ENCODE data around the gene RALGPS1. TPM values are rescaled to one million over a fixed set of nuclear protein-coding genes. Genes with fewer than 3 reads are reported as not detected.

The RALGPS1 gene
- total RNA-seq, 2 experiments from 2014 or later: 14.1 to 14.4 TPM

GRCh38 chr9:126879288-126879687, 35.3 kb upstream of the RALGPS1 start:
- no TSS peak for BruUV-seq (replicated peaks)
- Histone ChIP-seq H3K4me1 (ENCODE audit: insufficient read depth, low read length, poor library complexity, severe bottlenecking) (peaks cover 12% of the 10 kb centered on the region), H3K36me3 (ENCODE audit: insufficient read depth, low read length) (peaks cover 32% of the 10 kb centered on the region), H4K20me1 (ENCODE audit: insufficient read depth, low read length) (0 out of 2 replicates have a peak, but pooled peaks cover 6% of the 10 kb centered on the region), H3K27ac (ENCODE audit: low read depth, low read length, poor library complexity, severe bottlenecking) (no peak overlapping the region), H3K79me2 (ENCODE audit: insufficient read depth, low read depth, low read length) (no peaks in the 10 kb centered on the region), H3K9me2 (ENCODE audit: insufficient read depth, low read length) (no peaks in the 10 kb centered on the region), H2AFZ (ENCODE audit: low read length) (no peak overlapping the region), H3K4me2 (ENCODE audit: low read length) (no peak overlapping the region), H3K9me3 (ENCODE audit: low read length) (no peaks in the 10 kb centered on the region), H3K4me3 (ENCODE audit: low read depth, low read length, poor library complexity, severe bottlenecking) (no peak overlapping the region)
- ChIA-PET POLR2A (no interaction called here), CTCF (ENCODE audit: unreplicated experiment) (no interaction called here)
- TF ChIP-seq CTCF (conservative IDR thresholded peaks at IDR 0.05; ENCODE audit: low read length): no peak
- no peak for TF ChIP-seq EZH2phosphoT487 (IDR thresholded peaks at IDR 0.05; ENCODE audit: borderline replicate concordance, low read depth, low read length)
- DNase-seq (ENCODE audit: low spot score): no peak
- intact Hi-C loops (cut with micrococcal nuclease; ENCODE audit: unreplicated experiment): no loop called here

GRCh38 chr9:126880226-126880946, 34.2 kb upstream of the RALGPS1 start:
- Histone ChIP-seq H3K4me2 (ENCODE audit: low read length) (no peak overlapping the region), H3K4me1 (ENCODE audit: insufficient read depth, low read length, poor library complexity, severe bottlenecking) (peaks cover 12% of the 10 kb centered on the region), H3K79me2 (ENCODE audit: insufficient read depth, low read depth, low read length) (no peaks in the 10 kb centered on the region), H3K36me3 (ENCODE audit: insufficient read depth, low read length) (peaks cover 32% of the 10 kb centered on the region), H4K20me1 (ENCODE audit: insufficient read depth, low read length) (0 out of 2 replicates have a peak, but pooled peaks cover 11% of the 10 kb centered on the region), H3K27ac (ENCODE audit: low read depth, low read length, poor library complexity, severe bottlenecking) (no peak overlapping the region), H3K4me3 (ENCODE audit: low read depth, low read length, poor library complexity, severe bottlenecking) (no peak overlapping the region), H2AFZ (ENCODE audit: low read length) (no peak overlapping the region), H3K9me2 (ENCODE audit: insufficient read depth, low read length) (no peaks in the 10 kb centered on the region), H3K9me3 (ENCODE audit: low read length) (no peaks in the 10 kb centered on the region)
- intact Hi-C loops (cut with micrococcal nuclease; ENCODE audit: unreplicated experiment): no loop called here
- no TSS peak for BruUV-seq (replicated peaks)
- ChIA-PET CTCF (ENCODE audit: unreplicated experiment) (no interaction called here), POLR2A (interaction anchor here (0.6 kb wide), 3 partner anchors 13 to 575 kb away, joined by 3 to 5 read pairs (median 4); no protein-coding TSS in a partner anchor)
- no peak for DNase-seq (ENCODE audit: low spot score)
- TF ChIP-seq CTCF (conservative IDR thresholded peaks at IDR 0.05; ENCODE audit: low read length) (no peak), EZH2phosphoT487 (IDR thresholded peaks at IDR 0.05; ENCODE audit: borderline replicate concordance, low read depth, low read length) (no peak)

GRCh38 chr9:126880947-126881332, 33.6 kb upstream of the RALGPS1 start:
- DNase-seq (ENCODE audit: low spot score): no peak

More at GRCh38 chr9:126880947-126881332, 33.6 kb upstream of the RALGPS1 start:
- Histone ChIP-seq H2AFZ (ENCODE audit: low read length) (no peak overlapping the region), H3K9me3 (ENCODE audit: low read length) (no peaks in the 10 kb centered on the region), H3K27ac (ENCODE audit: low read depth, low read length, poor library complexity, severe bottlenecking) (no peak overlapping the region), H3K9me2 (ENCODE audit: insufficient read depth, low read length) (no peaks in the 10 kb centered on the region), H3K4me3 (ENCODE audit: low read depth, low read length, poor library complexity, severe bottlenecking) (no peak overlapping the region), H3K79me2 (ENCODE audit: insufficient read depth, low read depth, low read length) (no peaks in the 10 kb centered on the region), H3K4me2 (ENCODE audit: low read length) (no peak overlapping the region), H3K4me1 (ENCODE audit: insufficient read depth, low read length, poor library complexity, severe bottlenecking) (peaks cover 12% of the 10 kb centered on the region), H4K20me1 (ENCODE audit: insufficient read depth, low read length) (0 out of 2 replicates have a peak, but pooled peaks cover 11% of the 10 kb centered on the region), H3K36me3 (ENCODE audit: insufficient read depth, low read length) (peaks cover 32% of the 10 kb centered on the region)
- no peak for TF ChIP-seq EZH2phosphoT487 (IDR thresholded peaks at IDR 0.05; ENCODE audit: borderline replicate concordance, low read depth, low read length)
- TF ChIP-seq CTCF (conservative IDR thresholded peaks at IDR 0.05; ENCODE audit: low read length): no peak
- no TSS peak for BruUV-seq (replicated peaks)
- intact Hi-C loops (cut with micrococcal nuclease; ENCODE audit: unreplicated experiment): no loop called here
- CTCF ChIA-PET (ENCODE audit: unreplicated experiment): no interaction called here
- POLR2A ChIA-PET: interaction anchor here (0.6 kb wide), 1 partner anchor 148 kb away, joined by 5 read pairs; no protein-coding TSS in a partner anchor

Measured in OCI-LY7 (cell line).